Mesothelial cell of epicardium (in vitro differentiated cells): ENCODE data around the gene ATG13. TPM values are rescaled to one million over a fixed set of nuclear protein-coding genes. Genes with fewer than 3 reads are reported as not detected.

Experiments
- DNase-seq, 2 experiments: peaks; one replicate each; pipeline ENCODE4 v3.0.0; 2021; ENCODE audit warnings: low spot score in 2 of 2; ENCODE audit not compliant: unreplicated experiment in 2 of 2
- H3K27ac Mint-ChIP-seq: 2 replicates; pipeline ENCODE4 v1.8.0; 2021; ENCODE audit warnings: mixed read lengths
- H3K27me3 Mint-ChIP-seq: 2 replicates; pipeline ENCODE4 v1.8.0; 2021; ENCODE audit warnings: low read depth, mixed read lengths
- H3K36me3 Mint-ChIP-seq: 2 replicates; pipeline ENCODE4 v1.8.0; 2021; ENCODE audit warnings: mixed read lengths
- H3K4me1 Mint-ChIP-seq: 2 replicates; pipeline ENCODE4 v1.8.0; 2021; ENCODE audit warnings: mixed read lengths
- H3K4me3 Mint-ChIP-seq: 2 replicates; pipeline ENCODE4 v1.8.0; 2021; ENCODE audit warnings: mild to moderate bottlenecking, moderate library complexity, mixed read lengths
- H3K9me3 Mint-ChIP-seq: 2 replicates; pipeline ENCODE4 v1.8.0; 2021; ENCODE audit warnings: mixed read lengths
- CTCF ChIP-seq: fragments of 200-600 bp; sonication (generic); IDR thresholded peaks from one replicate; pipeline ENCODE4 v1.5.0; 2021; ENCODE audit warnings: antibody characterized with exemption; ENCODE audit not compliant: unreplicated experiment
- total RNA-seq: library from RNA; stranded (reverse); gene quantifications from 3 replicates; pipeline ENCODE4 v1.2.1, GENCODE V29; 2021

The ATG13 gene
- total RNA-seq, 1 donor from 2014 or later = 67.8 TPM

GRCh38 chr11:46677169-46677568 is 59.8 kb downstream of the ATG13 start:
- TF ChIP-seq CTCF = no peak
- Mint-ChIP-seq H3K4me1 (peaks cover 17% of the 10 kb centered on the region), H3K36me3 (peaks cover 11% of the 10 kb centered on the region), H3K9me3 (no peaks in the 10 kb centered on the region), H3K4me3 (no peak overlapping the region), H3K27ac (no peak overlapping the region), H3K27me3 (no peaks in the 10 kb centered on the region)
- no peak for DNase-seq

GRCh38 chr11:46677991-46678740 is 60.8 kb downstream of the ATG13 start:
- Mint-ChIP-seq H3K36me3 (peaks cover 7% of the 10 kb centered on the region), H3K9me3 (no peaks in the 10 kb centered on the region), H3K27me3 (no peaks in the 10 kb centered on the region), H3K27ac (no peak overlapping the region), H3K4me1 (peaks cover 17% of the 10 kb centered on the region), H3K4me3 (no peak overlapping the region)
- no peak for DNase-seq
- TF ChIP-seq CTCF = no peak

- H3K27me3 Mint-ChIP-seq = no peaks in the 10 kb centered on the region
- H3K36me3 Mint-ChIP-seq = peaks cover 7% of the 10 kb centered on the region
- no peak for TF ChIP-seq CTCF
- H3K9me3 Mint-ChIP-seq = no peaks in the 10 kb centered on the region
- peaks cover 17% of the 10 kb centered on the region for H3K4me1 Mint-ChIP-seq
- no peak overlapping the region for H3K4me3 Mint-ChIP-seq
- H3K27ac Mint-ChIP-seq = no peak overlapping the region
- no peak for DNase-seq
Measured at GRCh38 chr11:46678741-46679130, 61.4 kb downstream of the ATG13 start.

- H3K4me1 Mint-ChIP-seq = peaks cover 14% of the 10 kb centered on the region
- H3K27ac Mint-ChIP-seq = no peak overlapping the region
- peaks cover 7% of the 10 kb centered on the region for H3K36me3 Mint-ChIP-seq
- H3K9me3 Mint-ChIP-seq = no peaks in the 10 kb centered on the region
- no peak for DNase-seq
- no peak overlapping the region for H3K4me3 Mint-ChIP-seq
- no peak for TF ChIP-seq CTCF
- H3K27me3 Mint-ChIP-seq = no peaks in the 10 kb centered on the region
Measured at GRCh38 chr11:46679241-46680163, 62.1 kb downstream of the ATG13 start.

GRCh38 chr11:46680164-46680760 is 62.9 kb downstream of the ATG13 start:
- no peak for TF ChIP-seq CTCF
- no peak overlapping the region for H3K4me3 Mint-ChIP-seq
- peaks cover 7% of the 10 kb centered on the region for H3K4me1 Mint-ChIP-seq
- H3K27ac Mint-ChIP-seq = no peak overlapping the region
- H3K27me3 Mint-ChIP-seq = no peaks in the 10 kb centered on the region
- H3K36me3 Mint-ChIP-seq = peaks cover 7% of the 10 kb centered on the region
- H3K9me3 Mint-ChIP-seq = no peaks in the 10 kb centered on the region
- no peak for DNase-seq
